Thymus (tissue), 11 donors: ENCODE data around the gene CATSPER3. TPM values are rescaled to one million over a fixed set of nuclear protein-coding genes. Genes with fewer than 3 reads are reported as not detected.

Source experiments
- DNase-seq, 9 donors: peaks; one replicate each; pipeline ENCODE4 v3.0.0-alpha.2; 2013; ENCODE audit warnings: low spot score in 9 of 9, low read depth in 6 of 9, missing footprints in 1 of 9
- H3K27ac ChIP-seq, 2 donors: one replicate each; pipeline ENCODE4 v1.5.1; 2013; ENCODE audit warnings: control low read depth in 1 of 2, low read depth in 1 of 2, low read length in 1 of 2, mild to moderate bottlenecking in 1 of 2, moderate library complexity in 1 of 2
- H3K27me3 ChIP-seq, 2 donors: one replicate each; pipeline ENCODE4 v1.5.1; 2013; ENCODE audit warnings: low read length in 1 of 2; ENCODE audit not compliant: control insufficient read depth in 2 of 2, insufficient read depth in 1 of 2
- H3K36me3 ChIP-seq, 2 donors: one replicate each; pipeline ENCODE4 v1.5.1; 2013; ENCODE audit warnings: low read length in 1 of 2, mild to moderate bottlenecking in 1 of 2, moderate library complexity in 1 of 2; ENCODE audit not compliant: control insufficient read depth in 2 of 2, insufficient read depth in 2 of 2
- H3K4me1 ChIP-seq, 2 donors: one replicate each; pipeline ENCODE4 v1.5.1; 2013; ENCODE audit warnings: low read length in 2 of 2; ENCODE audit not compliant: control insufficient read depth in 2 of 2, insufficient read depth in 2 of 2
- H3K4me3 ChIP-seq, 2 donors: one replicate each; pipeline ENCODE4 v1.5.1; 2013; ENCODE audit warnings: low read length in 2 of 2, control low read depth in 1 of 2, mild to moderate bottlenecking in 1 of 2
- H3K9me3 ChIP-seq, 2 donors: one replicate each; pipeline ENCODE4 v1.5.1; 2013; ENCODE audit warnings: low read length in 1 of 2, mild to moderate bottlenecking in 1 of 2; ENCODE audit not compliant: control insufficient read depth in 2 of 2, insufficient read depth in 1 of 2
- WGBS: extraction: QIAGEN DNeasy Blood & Tissue Kit; methylation state at CpG from one replicate; pipeline ENCODE4 v1.1.7; 2013; 5-methylcytosine and 5-hydroxymethylcytosine counted together
- polyA plus RNA-seq: library from polyadenylated mRNA; stranded (reverse); fragments of 200-250 nt; gene quantifications from one replicate; pipeline ENCODE4 v1.2.3, GENCODE V29; 2013
- total RNA-seq: library from RNA; stranded (reverse); fragments of 120-200 nt; gene quantifications from one replicate; pipeline ENCODE4 v1.2.4, GENCODE V29; 2013
- donor health status: healthy.

The CATSPER3 gene
- total and polyA plus RNA-seq, 2 donors: 0.19 to 1.3 TPM

GRCh38 chr5:135030123-135030955, 62.6 kb downstream of the CATSPER3 start:
- peaks cover 0 to 7% of the 10 kb centered on the region in 2 donors for H3K9me3 ChIP-seq
- 10% methylated on average over 13 of the region's 13 CpGs for WGBS
- H3K27ac ChIP-seq: no peak overlapping the region
- H3K36me3 ChIP-seq: no peaks in the 10 kb centered on the region
- DNase-seq: no peak
- peaks cover 6% of the 10 kb centered on the region in 2 donors for H3K4me1 ChIP-seq
- H3K27me3 ChIP-seq: peaks cover 90 to 97% of the 10 kb centered on the region in 2 donors
- peak overlapping the region in 1 of 2 donors; percentile 0 for H3K4me3 ChIP-seq

DNA sequence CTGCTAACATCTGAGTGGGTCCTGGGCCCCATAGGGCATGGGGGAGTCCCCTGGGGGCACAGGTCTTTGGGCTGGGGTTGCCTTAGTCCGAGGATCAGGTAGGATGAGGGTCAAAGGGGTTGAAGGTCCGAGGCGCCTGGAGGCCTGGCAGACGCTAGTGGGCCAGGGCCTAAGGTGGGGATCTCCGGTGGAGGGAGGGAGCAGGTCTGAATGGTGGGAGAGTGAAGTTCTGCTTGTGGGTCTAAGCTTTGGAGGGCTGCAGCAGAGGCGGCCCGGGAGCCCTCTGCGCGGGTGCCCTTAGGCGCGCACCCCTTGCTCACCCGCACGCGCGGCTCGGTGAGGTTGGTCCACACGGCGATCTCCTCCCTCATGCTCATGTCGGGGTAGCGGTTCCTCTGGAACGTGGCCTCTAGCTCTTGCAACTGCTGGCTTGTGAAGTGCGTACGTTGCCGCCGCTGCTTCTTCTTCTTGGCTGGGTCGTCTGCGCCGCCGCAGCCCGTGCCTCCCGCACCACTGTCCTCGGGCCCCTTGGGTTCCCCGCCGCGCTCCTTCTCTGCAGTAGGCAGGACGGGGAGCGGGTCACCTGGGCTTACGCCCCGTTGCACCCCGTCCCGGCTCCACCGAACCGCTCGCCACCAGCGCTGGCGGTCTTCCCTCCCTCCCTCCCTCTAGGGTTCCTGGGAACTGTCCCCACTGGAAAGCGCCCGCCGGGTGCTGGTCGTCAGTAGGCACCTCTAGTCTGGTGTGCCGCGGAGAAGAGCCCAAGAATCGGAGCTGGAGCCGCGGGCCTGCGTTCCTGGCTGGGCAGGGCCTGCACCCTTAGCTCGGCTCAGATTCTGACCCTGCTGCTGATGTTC, 63.5 kb downstream of the CATSPER3 start:
- Histone ChIP-seq H3K27ac (no peak overlapping the region), H3K9me3 (peaks cover 0 to 7% of the 10 kb centered on the region in 2 donors), H3K27me3 (peaks cover 90 to 97% of the 10 kb centered on the region in 2 donors), H3K4me1 (peaks cover 6% of the 10 kb centered on the region in 2 donors), H3K4me3 (peak overlapping the region in 1 of 2 donors; percentile 0), H3K36me3 (no peaks in the 10 kb centered on the region)
- DNase-seq: no peak
- 6% methylated on average over 57 of the region's 57 CpGs for WGBS

DNA sequence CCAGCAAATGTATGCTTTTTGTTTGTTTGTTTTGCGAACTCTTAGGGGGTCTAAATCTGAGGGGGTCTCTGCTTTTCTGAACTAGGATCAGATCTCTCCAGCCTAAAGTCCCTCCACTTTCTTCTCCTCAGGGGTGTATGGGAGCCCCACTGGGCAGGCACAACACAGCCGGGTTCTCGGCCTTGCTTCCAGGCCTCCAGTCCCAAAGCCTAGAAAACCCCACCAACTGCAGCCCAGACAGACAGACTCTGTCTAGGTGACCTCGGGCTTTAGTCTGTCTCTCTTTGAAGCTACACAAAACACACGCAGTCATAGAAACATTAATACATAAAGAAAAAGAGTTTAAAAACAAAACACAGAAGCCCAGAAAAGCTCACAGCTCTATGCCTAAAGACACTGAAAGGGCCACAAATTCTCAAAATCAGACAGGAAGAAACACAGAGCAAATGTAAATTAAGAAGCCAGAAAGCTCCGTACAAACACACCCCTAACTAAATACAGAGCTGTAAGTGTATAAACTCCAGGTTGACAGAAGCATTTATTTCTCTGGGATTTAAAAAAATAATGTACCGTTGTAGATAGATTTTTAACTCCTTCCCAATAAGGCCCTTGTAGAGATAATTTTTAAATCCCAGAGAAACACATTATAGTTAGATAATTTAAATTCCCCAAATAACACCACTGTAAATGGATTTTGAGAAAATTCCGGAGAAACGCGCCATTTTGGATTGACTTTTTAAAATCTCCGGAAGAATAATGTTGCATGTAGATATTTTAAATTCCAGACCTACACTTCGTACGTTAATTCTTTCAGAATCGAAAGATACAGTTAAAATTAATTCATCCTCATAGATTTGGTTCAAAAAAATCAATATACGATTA, 64.3 kb downstream of the CATSPER3 start:
- WGBS: 15% methylated on average over 15 of the region's 15 CpGs
- Histone ChIP-seq H3K27ac (no peak overlapping the region), H3K27me3 (peaks cover 90 to 97% of the 10 kb centered on the region in 2 donors), H3K9me3 (peaks cover 0 to 7% of the 10 kb centered on the region in 2 donors), H3K4me3 (no peak overlapping the region), H3K4me1 (peaks cover 6% of the 10 kb centered on the region in 2 donors), H3K36me3 (no peaks in the 10 kb centered on the region)
- no peak for DNase-seq

- no peak for DNase-seq
- peaks cover 91 to 97% of the 10 kb centered on the region in 2 donors for H3K27me3 ChIP-seq
- peak overlapping the region in 1 of 2 donors; percentile 45 for H3K4me3 ChIP-seq
- H3K4me1 ChIP-seq: peaks cover 6% of the 10 kb centered on the region in 2 donors
- H3K27ac ChIP-seq: no peak overlapping the region
- H3K9me3 ChIP-seq: peaks cover 0 to 7% of the 10 kb centered on the region in 2 donors
- no peaks in the 10 kb centered on the region for H3K36me3 ChIP-seq
- WGBS: 5% methylated on average over 18 of the region's 18 CpGs
Measured at GRCh38 chr5:135032695-135032998, 64.9 kb downstream of the CATSPER3 start.

GRCh38 chr5:135032999-135033861, 65.5 kb downstream of the CATSPER3 start:
- peaks cover 0 to 9% of the 10 kb centered on the region in 2 donors for H3K9me3 ChIP-seq
- H3K36me3 ChIP-seq: no peaks in the 10 kb centered on the region
- peak overlapping the region in 1 of 2 donors; percentile 45 for H3K4me3 ChIP-seq
- WGBS: 3% methylated on average over 89 of the region's 89 CpGs
- peaks cover 91 to 97% of the 10 kb centered on the region in 2 donors for H3K27me3 ChIP-seq
- peaks cover 6% of the 10 kb centered on the region in 2 donors for H3K4me1 ChIP-seq
- no peak overlapping the region for H3K27ac ChIP-seq
- peak in 1 of 9 donors; percentile 30 for DNase-seq

DNA sequence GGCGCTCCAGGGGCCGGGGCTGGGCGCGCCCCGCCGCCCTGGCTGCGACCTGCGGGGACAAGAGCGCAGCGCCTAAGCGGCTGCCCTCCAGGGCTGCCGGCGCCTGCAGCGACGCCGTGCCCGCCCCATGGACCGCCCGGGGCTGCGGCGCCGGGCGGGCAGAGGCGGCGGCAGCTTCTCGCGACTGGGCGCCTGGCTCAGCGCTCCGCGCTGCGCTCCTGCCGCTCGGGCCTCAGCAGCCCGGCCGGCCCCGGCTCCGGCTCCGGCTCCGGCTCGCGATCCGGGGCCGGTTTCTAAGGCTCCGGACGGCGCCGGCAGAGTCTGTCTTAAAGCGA, 66.2 kb downstream of the CATSPER3 start, which contains the start of gene PITX1:
TSS of gene PITX1 (minus strand) at position 328 of the 335 bp plus-strand sequence. CDS start 347 bp downstream, outside the sequence.
- H3K36me3 ChIP-seq: no peaks in the 10 kb centered on the region
- peak within 1 kb of the TSS in 1 of 2 donors; percentile 45 for H3K4me3 ChIP-seq
- whole genome bisulfite sequencing: under 1% methylated on average over 49 of the region's 49 CpGs
- DNase-seq: no peak
- H3K27ac ChIP-seq: no peak within 1 kb of the TSS
- H3K27me3 ChIP-seq: peaks cover 92 to 97% of the 10 kb centered on the region in 2 donors
- peaks cover 6% of the 10 kb centered on the region in 2 donors for H3K4me1 ChIP-seq
- H3K9me3 ChIP-seq: peaks cover 0 to 6% of the 10 kb centered on the region in 2 donors

DNA sequence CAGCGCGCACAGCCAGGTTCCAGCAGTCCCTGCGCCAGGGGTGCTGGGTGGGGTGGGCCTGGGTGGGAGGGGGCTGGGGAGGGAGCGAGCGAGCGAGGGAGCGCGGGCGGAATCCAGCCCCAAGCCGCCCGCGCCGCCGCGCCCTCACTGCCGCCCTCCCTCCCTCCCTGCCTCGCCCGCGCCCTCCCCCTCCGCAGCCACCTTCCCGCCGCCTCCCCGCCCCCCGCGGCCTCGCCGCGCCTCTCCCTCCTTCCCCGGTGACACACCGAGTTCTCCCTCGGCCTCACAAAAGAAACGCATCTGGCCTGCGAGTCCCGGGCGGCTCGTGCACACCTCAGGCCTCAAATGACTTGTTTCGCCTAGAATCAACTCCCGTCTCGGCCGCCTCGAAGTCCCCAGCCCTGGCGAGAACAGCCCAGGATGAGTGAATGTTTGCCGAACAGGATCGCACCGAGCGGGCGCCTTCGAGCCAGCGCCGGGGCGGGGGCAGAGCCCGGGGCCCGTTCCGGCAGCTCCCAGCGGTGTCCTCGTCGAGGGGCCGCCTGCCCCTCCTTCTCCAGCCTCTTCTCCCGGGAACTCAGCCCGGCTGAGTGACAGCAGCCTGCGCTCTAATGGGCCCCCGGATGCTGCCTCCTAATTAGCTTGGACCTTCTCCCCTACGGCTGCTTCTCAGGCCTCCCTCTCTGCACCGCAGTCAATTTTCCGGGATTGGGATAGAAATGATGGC, 66.7 kb downstream of the CATSPER3 start:
- 4% methylated on average over 61 of the region's 65 CpGs for WGBS
- peaks cover 6 to 9% of the 10 kb centered on the region in 2 donors for H3K4me1 ChIP-seq
- H3K4me3 ChIP-seq: peak overlapping the region in 1 of 2 donors; percentile 45
- no peak overlapping the region for H3K27ac ChIP-seq
- H3K36me3 ChIP-seq: no peaks in the 10 kb centered on the region
- H3K27me3 ChIP-seq: peaks cover 92 to 97% of the 10 kb centered on the region in 2 donors
- H3K9me3 ChIP-seq: peaks cover 0 to 5% of the 10 kb centered on the region in 2 donors
- DNase-seq: peak in 3 of 9 donors; percentile 9 to 28 (median 21)
